GM12878 (cell line): ENCODE measurements around the gene ZC3H10. TPM values are rescaled to one million over a fixed set of nuclear protein-coding genes. Genes with fewer than 3 reads are reported as not detected.

Source experiments
- POLR2AphosphoS2 ChIP-seq: IDR thresholded peaks from 2 replicates; pipeline ENCODE4 v1.6.1; 2011; ENCODE audit warnings: low read depth, mild to moderate bottlenecking, low read length, improper control_type of control experiment, moderate library complexity
- SREBF1 ChIP-seq: IDR thresholded peaks from 2 replicates; pipeline ENCODE4 v1.6.1; 2012; ENCODE audit warnings: mild to moderate bottlenecking, low read length
- polyA plus RNA-seq, 11 experiments: library from polyadenylated mRNA; depleted of rRNA in 4 of 11; unstranded in 6 of 11; stranded (reverse) in 5 of 11; fragments of >200 nt; fragmentation: Nextera tagmentation in 4 of 11; fragmentation: Illumina TruSeq in 1 of 11; extraction: Ambion mirVana in 4 of 11; extraction: Trizol in 1 of 11; gene quantifications; 1 replicate in 1 of 11; 2 replicates in 10 of 11; pipeline versions ENCODE4 v1.2.1 to v1.2.3, GENCODE V29; 2011 to 2016; ENCODE audit warnings: inconsistent platforms in 2 of 11, missing spikeins in 2 of 11, low read depth in 1 of 11
- total RNA-seq, 4 experiments: library from RNA; depleted of rRNA in 3 of 4; stranded (reverse); fragments of >200 nt in 3 of 4; fragmentation: Illumina TruSeq in 1 of 4; extraction: Trizol in 1 of 4; gene quantifications; 2 replicates each; pipeline versions ENCODE4 v1.2.1 to v1.2.3, GENCODE V29; 2013 to 2021
- TF ChIP-seq, protein P1 (sequence below): fragments of 450-650 bp; conservative IDR thresholded peaks from 2 replicates; pipeline ENCODE4 v1.6.1; 2017; ENCODE audit warnings: mild to moderate bottlenecking, moderate library complexity
- TF ChIP-seq, protein P2 (sequence below): fragments of 450-650 bp; IDR thresholded peaks from 2 replicates; pipeline ENCODE4 v1.6.1; 2018; ENCODE audit warnings: mild to moderate bottlenecking, low read depth, moderate library complexity; ENCODE audit not compliant: partially characterized antibody

Gene ZC3H10
- total and polyA plus RNA-seq, 10 of the 15 experiments (the other 5 are each of a cell fraction or from before 2014, with no cell fraction given): 0.56 to 6.4 (median 3.7) TPM

DNA sequence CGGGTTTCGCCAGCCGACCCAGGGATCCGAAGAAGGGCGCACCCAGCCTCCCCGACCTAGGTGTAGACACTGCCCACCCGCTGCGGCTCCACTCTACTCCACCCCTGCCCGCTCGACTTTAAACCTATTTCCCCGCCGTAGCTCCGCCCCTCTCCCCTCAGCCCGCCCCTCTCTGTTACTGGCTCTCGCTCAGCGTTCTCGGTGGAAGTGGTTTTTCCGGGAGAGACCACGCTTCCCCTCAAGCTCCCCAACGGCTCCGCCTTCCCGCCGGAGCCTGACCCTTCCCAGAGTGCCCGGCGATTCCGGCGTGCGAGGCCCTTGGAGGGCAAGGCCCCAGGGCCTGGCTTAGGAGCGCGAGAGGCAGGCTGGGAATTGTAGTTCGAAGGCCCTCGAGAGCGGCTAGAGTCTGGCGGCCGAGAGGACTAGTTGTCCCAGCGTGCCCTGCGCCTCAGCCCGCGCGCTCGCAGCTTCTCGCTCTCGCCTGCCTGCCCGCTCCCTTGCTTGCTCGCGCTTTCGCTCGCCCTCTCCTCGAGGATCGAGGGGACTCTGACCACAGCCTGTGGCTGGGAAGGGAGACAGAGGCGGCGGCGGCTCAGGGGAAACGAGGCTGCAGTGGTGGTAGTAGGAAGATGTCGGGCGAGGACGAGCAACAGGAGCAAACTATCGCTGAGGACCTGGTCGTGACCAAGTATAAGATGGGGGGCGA lies 13.8 kb upstream of the ZC3H10 start, which contains the start of gene PA2G4 (continued):
- TF ChIP-seq, protein P1, sequence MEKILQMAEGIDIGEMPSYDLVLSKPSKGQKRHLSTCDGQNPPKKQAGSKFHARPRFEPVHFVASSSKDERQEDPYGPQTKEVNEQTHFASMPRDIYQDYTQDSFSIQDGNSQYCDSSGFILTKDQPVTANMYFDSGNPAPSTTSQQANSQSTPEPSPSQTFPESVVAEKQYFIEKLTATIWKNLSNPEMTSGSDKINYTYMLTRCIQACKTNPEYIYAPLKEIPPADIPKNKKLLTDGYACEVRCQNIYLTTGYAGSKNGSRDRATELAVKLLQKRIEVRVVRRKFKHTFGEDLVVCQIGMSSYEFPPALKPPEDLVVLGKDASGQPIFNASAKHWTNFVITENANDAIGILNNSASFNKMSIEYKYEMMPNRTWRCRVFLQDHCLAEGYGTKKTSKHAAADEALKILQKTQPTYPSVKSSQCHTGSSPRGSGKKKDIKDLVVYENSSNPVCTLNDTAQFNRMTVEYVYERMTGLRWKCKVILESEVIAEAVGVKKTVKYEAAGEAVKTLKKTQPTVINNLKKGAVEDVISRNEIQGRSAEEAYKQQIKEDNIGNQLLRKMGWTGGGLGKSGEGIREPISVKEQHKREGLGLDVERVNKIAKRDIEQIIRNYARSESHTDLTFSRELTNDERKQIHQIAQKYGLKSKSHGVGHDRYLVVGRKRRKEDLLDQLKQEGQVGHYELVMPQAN: peak; percentile 80; the same call in 1 of the 2 replicates
- peak; percentile 65 for TF ChIP-seq SREBF1
- TF ChIP-seq, protein P2, sequence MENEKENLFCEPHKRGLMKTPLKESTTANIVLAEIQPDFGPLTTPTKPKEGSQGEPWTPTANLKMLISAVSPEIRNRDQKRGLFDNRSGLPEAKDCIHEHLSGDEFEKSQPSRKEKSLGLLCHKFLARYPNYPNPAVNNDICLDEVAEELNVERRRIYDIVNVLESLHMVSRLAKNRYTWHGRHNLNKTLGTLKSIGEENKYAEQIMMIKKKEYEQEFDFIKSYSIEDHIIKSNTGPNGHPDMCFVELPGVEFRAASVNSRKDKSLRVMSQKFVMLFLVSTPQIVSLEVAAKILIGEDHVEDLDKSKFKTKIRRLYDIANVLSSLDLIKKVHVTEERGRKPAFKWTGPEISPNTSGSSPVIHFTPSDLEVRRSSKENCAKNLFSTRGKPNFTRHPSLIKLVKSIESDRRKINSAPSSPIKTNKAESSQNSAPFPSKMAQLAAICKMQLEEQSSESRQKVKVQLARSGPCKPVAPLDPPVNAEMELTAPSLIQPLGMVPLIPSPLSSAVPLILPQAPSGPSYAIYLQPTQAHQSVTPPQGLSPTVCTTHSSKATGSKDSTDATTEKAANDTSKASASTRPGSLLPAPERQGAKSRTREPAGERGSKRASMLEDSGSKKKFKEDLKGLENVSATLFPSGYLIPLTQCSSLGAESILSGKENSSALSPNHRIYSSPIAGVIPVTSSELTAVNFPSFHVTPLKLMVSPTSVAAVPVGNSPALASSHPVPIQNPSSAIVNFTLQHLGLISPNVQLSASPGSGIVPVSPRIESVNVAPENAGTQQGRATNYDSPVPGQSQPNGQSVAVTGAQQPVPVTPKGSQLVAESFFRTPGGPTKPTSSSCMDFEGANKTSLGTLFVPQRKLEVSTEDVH: no peak
- TF ChIP-seq POLR2AphosphoS2: peak; percentile 76; the same call in 1 of the 2 replicates
- TF ChIP-seq, all 136 proteins: peak for 55
